Stomach (tissue), 4 donors: ENCODE results near the gene EFEMP1.

Source experiments
- CTCF ChIP-seq, 7 experiments: fragments of 450-650 bp in 4 of 7; fragments of 200-600 bp in 3 of 7; sonication (generic) in 3 of 7; IDR thresholded peaks; one replicate each; pipeline ENCODE4 v1.5.1; 2016 to 2019; ENCODE audit warnings: antibody characterized with exemption in 7 of 7, control low read depth in 2 of 7, mild to moderate bottlenecking in 1 of 7
- EP300 ChIP-seq: sonication (generic); formaldehyde crosslinking; IDR thresholded peaks from one replicate; pipeline ENCODE4 v1.6.1; 2017; ENCODE audit warnings: antibody characterized with exemption
- POLR2A ChIP-seq, 4 donors: fragments of 450-650 bp; IDR thresholded peaks; one replicate each; pipeline ENCODE4 v1.6.1; 2016; ENCODE audit warnings: antibody characterized with exemption in 4 of 4, control low read depth in 2 of 4, mild to moderate bottlenecking in 1 of 4, moderate library complexity in 1 of 4
- POLR2AphosphoS5 ChIP-seq, 3 donors: sonication (generic); formaldehyde crosslinking; IDR thresholded peaks; one replicate each; pipeline ENCODE4 v1.6.1; 2016; ENCODE audit warnings: antibody characterized with exemption in 3 of 3

GRCh38 chr2:55883357-55883756 is 40.2 kb downstream of the EFEMP1 start:
- TF ChIP-seq CTCF (IDR thresholded peaks at IDR 0.05): no peak
- TF ChIP-seq POLR2A (IDR thresholded peaks at IDR 0.05): no peak
- TF ChIP-seq EP300: no peak
- no peak for TF ChIP-seq POLR2AphosphoS5 (IDR thresholded peaks at IDR 0.05)
